ENCODE results near the gene ATG7. TPM values are rescaled to one million over a fixed set of nuclear protein-coding genes. Genes with fewer than 3 reads are reported as not detected.
"Not testable (repeated sequence)": the region's sequence is repeated elsewhere in the genome, so short reads cannot be mapped to it uniquely, and the experiment has no call there.

ATG7 gene
- total RNA-seq, 2 donors from 2014 or later: 33.9 to 38.4 TPM

DNA sequence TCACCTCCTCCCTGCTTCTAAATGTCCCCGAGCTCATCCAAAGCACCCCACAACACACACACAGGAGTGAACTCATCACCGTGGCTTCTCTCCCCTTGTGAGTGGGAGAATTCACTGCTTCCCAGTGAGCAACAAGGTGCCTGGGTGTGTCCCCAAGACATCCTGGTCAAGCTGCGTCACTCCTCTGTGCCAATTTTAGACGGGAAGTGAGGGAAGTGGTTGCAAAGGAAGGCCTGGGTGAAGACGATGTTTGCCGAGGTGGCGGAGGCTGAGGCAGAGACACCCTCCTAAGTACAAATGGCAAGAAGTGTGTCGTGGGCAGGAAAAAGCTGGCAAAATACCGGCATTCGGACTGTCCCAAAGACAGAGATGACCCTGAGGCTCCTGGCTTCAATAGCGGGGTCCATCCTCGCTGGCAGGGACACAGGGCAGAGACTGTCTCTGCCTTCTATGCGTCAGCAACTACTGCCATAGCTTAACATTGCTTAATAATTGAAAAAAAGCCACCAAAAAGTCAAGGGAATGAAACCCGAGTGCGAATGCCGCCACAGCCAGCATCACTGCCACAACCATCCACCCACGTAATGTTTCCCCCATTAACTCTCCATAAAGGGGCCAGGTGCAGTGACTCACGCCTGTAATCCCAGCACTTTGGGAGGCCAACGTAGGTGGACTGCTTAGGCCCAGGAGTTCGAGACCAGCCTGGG lies 298.7 kb downstream of the ATG7 start:
- Histone ChIP-seq H3K27ac (ENCODE audit: low read depth, low read length) (no peak overlapping the region), H3K9ac (ENCODE audit: extremely low read depth, low read length, poor library complexity, severe bottlenecking) (no peak overlapping the region)
- no peaks in the 10 kb centered on the region for H3K27me3 Mint-ChIP-seq (ENCODE audit: insufficient read depth)

DNA sequence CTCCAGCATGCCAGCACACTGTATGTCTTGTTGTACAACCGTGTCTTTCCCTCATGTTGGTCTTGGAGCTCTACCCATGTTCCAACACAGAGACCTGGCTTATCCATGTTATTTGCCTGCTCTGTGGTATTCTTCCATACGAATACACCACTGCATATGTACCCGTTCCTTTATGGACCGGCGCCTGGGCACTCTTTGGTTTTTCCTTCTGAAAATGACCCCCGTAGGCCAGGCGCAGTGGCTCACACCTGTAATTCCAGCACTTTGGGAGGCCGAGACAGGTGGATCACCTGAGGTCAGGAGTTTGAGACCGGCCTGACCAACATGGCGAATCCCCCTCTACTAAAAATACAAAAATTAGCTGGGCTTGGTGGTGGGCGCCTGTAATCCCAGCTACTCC lies 300.5 kb downstream of the ATG7 start:
- H3K9me3 Mint-ChIP-seq; H3K4me3 ChIP-seq (ENCODE audit: low read length); H3K9me3 ChIP-seq (ENCODE audit: control insufficient read depth, low read length); H3K4me1 ChIP-seq (ENCODE audit: control insufficient read depth, insufficient read depth, low read length); H3K27me3 Mint-ChIP-seq (ENCODE audit: insufficient read depth); H3K4me3 Mint-ChIP-seq; H3K27me3 ChIP-seq (ENCODE audit: control insufficient read depth, insufficient read depth, low read length, poor library complexity, severe bottlenecking); DNase-seq; H3K4me1 Mint-ChIP-seq; H3K27ac ChIP-seq (ENCODE audit: low read depth, low read length); H3K9ac ChIP-seq (ENCODE audit: extremely low read depth, low read length, poor library complexity, severe bottlenecking); H3K36me3 ChIP-seq (ENCODE audit: control insufficient read depth, insufficient read depth, low read length): not testable (repeated sequence)
- Mint-ChIP-seq H3K27ac (peak overlapping the region; percentile 33), H3K36me3 (ENCODE audit: low read depth) (peaks cover 22% of the 10 kb centered on the region)
- WGBS, 2 experiments (ENCODE audit: insufficient coverage in 1 of 2, insufficient read length in 1 of 2): 93 to 100% methylated on average over 6 to 11 of the region's 11 CpGs

More for the DNA sequence above, 298.7 kb downstream of the ATG7 start:
- H3K4me1 ChIP-seq (ENCODE audit: control insufficient read depth, insufficient read depth, low read length): no peaks in the 10 kb centered on the region
- peak overlapping the region; percentile 30 for H3K27ac Mint-ChIP-seq
- 92 to 97% methylated on average over 10 to 20 of the region's 20 CpGs for WGBS, 2 experiments (ENCODE audit: insufficient coverage in 1 of 2, insufficient read length in 1 of 2)
- H3K9me3 ChIP-seq (ENCODE audit: control insufficient read depth, low read length): no peaks in the 10 kb centered on the region
- DNase-seq: no peak
- H3K36me3 Mint-ChIP-seq (ENCODE audit: low read depth): peaks cover 29% of the 10 kb centered on the region
- H3K4me1 Mint-ChIP-seq: no peaks in the 10 kb centered on the region
- no peak overlapping the region for H3K4me3 ChIP-seq (ENCODE audit: low read length)
- H3K27me3 ChIP-seq (ENCODE audit: control insufficient read depth, insufficient read depth, low read length, poor library complexity, severe bottlenecking): no peaks in the 10 kb centered on the region
- TF ChIP-seq, protein P1, sequence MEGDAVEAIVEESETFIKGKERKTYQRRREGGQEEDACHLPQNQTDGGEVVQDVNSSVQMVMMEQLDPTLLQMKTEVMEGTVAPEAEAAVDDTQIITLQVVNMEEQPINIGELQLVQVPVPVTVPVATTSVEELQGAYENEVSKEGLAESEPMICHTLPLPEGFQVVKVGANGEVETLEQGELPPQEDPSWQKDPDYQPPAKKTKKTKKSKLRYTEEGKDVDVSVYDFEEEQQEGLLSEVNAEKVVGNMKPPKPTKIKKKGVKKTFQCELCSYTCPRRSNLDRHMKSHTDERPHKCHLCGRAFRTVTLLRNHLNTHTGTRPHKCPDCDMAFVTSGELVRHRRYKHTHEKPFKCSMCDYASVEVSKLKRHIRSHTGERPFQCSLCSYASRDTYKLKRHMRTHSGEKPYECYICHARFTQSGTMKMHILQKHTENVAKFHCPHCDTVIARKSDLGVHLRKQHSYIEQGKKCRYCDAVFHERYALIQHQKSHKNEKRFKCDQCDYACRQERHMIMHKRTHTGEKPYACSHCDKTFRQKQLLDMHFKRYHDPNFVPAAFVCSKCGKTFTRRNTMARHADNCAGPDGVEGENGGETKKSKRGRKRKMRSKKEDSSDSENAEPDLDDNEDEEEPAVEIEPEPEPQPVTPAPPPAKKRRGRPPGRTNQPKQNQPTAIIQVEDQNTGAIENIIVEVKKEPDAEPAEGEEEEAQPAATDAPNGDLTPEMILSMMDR (conservative IDR thresholded peaks at IDR 0.05): no peak
- no peak overlapping the region for H3K4me3 Mint-ChIP-seq
- peaks cover 5% of the 10 kb centered on the region for H3K36me3 ChIP-seq (ENCODE audit: control insufficient read depth, insufficient read depth, low read length)
- no peaks in the 10 kb centered on the region for H3K9me3 Mint-ChIP-seq

DNA sequence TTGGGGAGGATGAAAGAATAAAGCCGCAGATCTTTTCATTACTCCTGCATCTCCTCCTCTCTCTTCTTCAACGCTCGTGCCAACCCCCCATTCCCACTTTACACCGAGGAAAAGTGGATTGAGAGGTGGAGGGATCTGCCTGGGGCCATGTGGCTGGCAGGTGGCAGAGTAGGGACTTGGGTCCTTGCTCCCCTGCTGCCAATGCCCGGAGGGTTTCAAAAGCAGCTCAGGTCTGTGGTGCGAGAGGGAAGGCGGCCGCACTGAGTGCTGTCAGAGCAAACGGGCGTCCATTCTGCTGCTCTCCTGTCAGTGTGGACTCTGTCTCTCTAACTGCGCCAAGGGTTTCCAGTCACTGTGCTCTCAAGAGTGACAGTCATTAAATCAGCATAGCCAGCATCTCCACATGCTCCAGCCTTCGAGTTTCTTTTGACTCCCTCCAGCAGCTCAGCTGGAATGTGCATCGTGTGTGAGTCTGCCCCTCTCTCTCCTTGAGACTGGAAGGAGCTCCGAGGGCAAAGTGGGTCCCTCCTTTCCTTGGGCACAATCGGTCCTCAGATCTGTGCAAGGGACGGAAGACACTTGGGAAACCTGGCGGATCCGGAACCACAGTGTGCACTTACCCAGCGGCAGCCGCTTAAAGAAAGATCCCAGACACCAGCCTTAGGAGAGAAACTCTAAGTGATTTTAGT lies 302.9 kb downstream of the ATG7 start:
- no peak overlapping the region for H3K4me3 ChIP-seq (ENCODE audit: low read length)
- H3K27ac Mint-ChIP-seq: peak overlapping the region; percentile 44
- no peak overlapping the region for H3K4me3 Mint-ChIP-seq
- no peaks in the 10 kb centered on the region for H3K9me3 Mint-ChIP-seq
- H3K36me3 Mint-ChIP-seq (ENCODE audit: low read depth): peaks cover 34% of the 10 kb centered on the region
- H3K9ac ChIP-seq (ENCODE audit: extremely low read depth, low read length, poor library complexity, severe bottlenecking): no peak overlapping the region
- WGBS, 2 experiments (ENCODE audit: insufficient coverage in 1 of 2, insufficient read length in 1 of 2): 92 to 94% methylated on average over 12 to 17 of the region's 20 CpGs
- peaks cover 8% of the 10 kb centered on the region for H3K36me3 ChIP-seq (ENCODE audit: control insufficient read depth, insufficient read depth, low read length)
- H3K9me3 ChIP-seq (ENCODE audit: control insufficient read depth, low read length): peaks cover 3% of the 10 kb centered on the region
- no peaks in the 10 kb centered on the region for H3K4me1 ChIP-seq (ENCODE audit: control insufficient read depth, insufficient read depth, low read length)
- no peaks in the 10 kb centered on the region for H3K4me1 Mint-ChIP-seq
- no peak for DNase-seq
- H3K27me3 Mint-ChIP-seq (ENCODE audit: insufficient read depth): no peaks in the 10 kb centered on the region
- TF ChIP-seq, protein P1 (conservative IDR thresholded peaks at IDR 0.05): no peak
- H3K27ac ChIP-seq (ENCODE audit: low read depth, low read length): no peak overlapping the region
- H3K27me3 ChIP-seq (ENCODE audit: control insufficient read depth, insufficient read depth, low read length, poor library complexity, severe bottlenecking): no peaks in the 10 kb centered on the region
